NT2/D1 (cell line): ENCODE results near the gene LCE7A.

Source experiments
- DNase-seq: peaks from one replicate; pipeline ENCODE4 v3.0.0-alpha.2; 2011; ENCODE audit warnings: low read depth, low spot score
- H3K27me3 ChIP-seq: 2 replicates; pipeline ENCODE4 v1.6.0; 2011; ENCODE audit warnings: mild to moderate bottlenecking; ENCODE audit not compliant: insufficient read length, insufficient read depth
- H3K36me3 ChIP-seq: 2 replicates; pipeline ENCODE4 v1.6.1; 2011; ENCODE audit warnings: mild to moderate bottlenecking, low read length, mixed read lengths; ENCODE audit not compliant: insufficient read depth, insufficient read length
- H3K4me1 ChIP-seq: 2 replicates; pipeline ENCODE4 v1.5.1; 2011; ENCODE audit not compliant: insufficient read depth, insufficient read length
- H3K4me3 ChIP-seq: 2 replicates; pipeline ENCODE4 v1.5.1; 2011; ENCODE audit warnings: low read depth; ENCODE audit not compliant: insufficient read length
- H3K9ac ChIP-seq: 2 replicates; pipeline ENCODE4 v1.6.0; 2011; ENCODE audit warnings: low read depth; ENCODE audit not compliant: insufficient read length
- H3K9me3 ChIP-seq: 2 replicates; pipeline ENCODE4 v1.5.1; 2011; ENCODE audit warnings: mild to moderate bottlenecking, low read length; ENCODE audit not compliant: insufficient read depth
- SUZ12 ChIP-seq: IDR thresholded peaks from 2 replicates; pipeline ENCODE4 v1.6.1; 2011; ENCODE audit not compliant: insufficient read length, insufficient read depth; ENCODE audit errors: extremely low read depth
- YY1 ChIP-seq: IDR thresholded peaks from 2 replicates; pipeline ENCODE4 v1.6.1; 2011; ENCODE audit not compliant: insufficient read length, insufficient read depth
- ZNF274 ChIP-seq: IDR thresholded peaks from 2 replicates; pipeline ENCODE4 v1.6.1; 2011; ENCODE audit warnings: mild to moderate bottlenecking, low read depth, low read length

LCE7A gene, protein sequence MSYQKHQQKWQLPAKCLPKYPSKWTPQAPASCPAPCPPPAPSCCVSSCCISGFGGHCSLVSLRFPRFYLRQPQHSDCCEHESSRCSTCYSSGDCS

GRCh38 chr1:152859696-152860095, at the start of gene LCE7A:
TSS of gene LCE7A (plus strand) at chr1:152859996. CDS start at chr1:152860698, 702 bp downstream.
- Histone ChIP-seq H3K4me1 (no peaks in the 10 kb centered on the region), H3K9me3 (no peaks in the 10 kb centered on the region), H3K36me3 (no peaks in the 10 kb centered on the region), H3K4me3 (no peak within 1 kb of the TSS), H3K27me3 (no peaks in the 10 kb centered on the region), H3K9ac (no peak within 1 kb of the TSS)
- TF ChIP-seq YY1 = no peak
- no peak for TF ChIP-seq ZNF274
- no peak for TF ChIP-seq SUZ12
- DNase-seq = no peak

- TF ChIP-seq YY1 (no peak), ZNF274 (no peak), SUZ12 (no peak)
- Histone ChIP-seq H3K36me3 (no peaks in the 10 kb centered on the region), H3K4me1 (no peaks in the 10 kb centered on the region), H3K9ac (no peak overlapping the region), H3K27me3 (no peaks in the 10 kb centered on the region), H3K4me3 (no peak overlapping the region), H3K9me3 (no peaks in the 10 kb centered on the region)
- DNase-seq = no peak
These were observed 48.7 kb upstream of the LCE7A start for GRCh38 chr1:152811050-152811449.

DNA sequence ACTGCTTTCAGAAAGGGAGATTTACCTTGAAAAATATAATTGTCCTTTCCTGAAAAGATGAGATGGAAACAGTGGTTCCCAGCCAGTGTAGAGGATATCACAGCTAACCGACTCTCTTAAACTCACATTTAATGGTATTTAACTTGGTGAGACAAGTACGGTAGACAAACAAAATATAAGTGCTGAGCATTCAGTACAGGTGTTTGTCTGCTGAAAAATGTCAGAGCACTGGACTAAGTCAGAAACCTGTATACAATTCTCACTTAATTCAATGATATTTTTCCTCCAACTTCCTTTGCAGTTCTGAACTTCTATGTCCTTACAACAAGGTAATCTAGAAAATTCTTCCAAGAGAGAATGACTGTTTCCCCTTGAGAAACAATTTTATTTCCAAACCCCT, 48.1 kb upstream of the LCE7A start, which contains the start of gene LCE1B:
LCE1B (plus strand) TSS at position 301 of the 400 bp plus-strand sequence. CDS start 476 bp downstream, outside the sequence.
- DNase-seq = no peak
- no peak within 1 kb of the TSS for H3K4me3 ChIP-seq
- no peaks in the 10 kb centered on the region for H3K4me1 ChIP-seq
- H3K9ac ChIP-seq = no peak within 1 kb of the TSS
- H3K36me3 ChIP-seq = no peaks in the 10 kb centered on the region
- TF ChIP-seq ZNF274 = no peak
- no peak for TF ChIP-seq SUZ12
- no peak for TF ChIP-seq YY1
- no peaks in the 10 kb centered on the region for H3K27me3 ChIP-seq
- no peaks in the 10 kb centered on the region for H3K9me3 ChIP-seq

- peaks cover 2% of the 10 kb centered on the region for H3K4me1 ChIP-seq
- no peak for DNase-seq
- no peaks in the 10 kb centered on the region for H3K9me3 ChIP-seq
- H3K4me3 ChIP-seq = no peak overlapping the region
- no peaks in the 10 kb centered on the region for H3K36me3 ChIP-seq
- TF ChIP-seq ZNF274 (no peak), SUZ12 (no peak)
- H3K9ac ChIP-seq = no peak overlapping the region
- no peaks in the 10 kb centered on the region for H3K27me3 ChIP-seq
These were observed 42.5 kb upstream of the LCE7A start for GRCh38 chr1:152817309-152817708.

- Histone ChIP-seq H3K9ac (no peak overlapping the region), H3K4me3 (no peak overlapping the region), H3K27me3 (no peaks in the 10 kb centered on the region), H3K9me3 (no peaks in the 10 kb centered on the region), H3K4me1 (peaks cover 2% of the 10 kb centered on the region), H3K36me3 (no peaks in the 10 kb centered on the region)
- DNase-seq = no peak
- TF ChIP-seq ZNF274 = no peak
- TF ChIP-seq YY1 = no peak
- TF ChIP-seq SUZ12 = no peak
These were observed 36.5 kb upstream of the LCE7A start for GRCh38 chr1:152823294-152823693.

- no peak for TF ChIP-seq ZNF274
- TF ChIP-seq SUZ12 = no peak
- TF ChIP-seq YY1 = no peak
- no peak for DNase-seq
- Histone ChIP-seq H3K4me1 (no peaks in the 10 kb centered on the region), H3K9ac (no peak overlapping the region), H3K36me3 (no peaks in the 10 kb centered on the region), H3K27me3 (no peaks in the 10 kb centered on the region), H3K9me3 (no peaks in the 10 kb centered on the region), H3K4me3 (no peak overlapping the region)
These were observed 34.8 kb upstream of the LCE7A start for GRCh38 chr1:152824964-152825363.

DNA sequence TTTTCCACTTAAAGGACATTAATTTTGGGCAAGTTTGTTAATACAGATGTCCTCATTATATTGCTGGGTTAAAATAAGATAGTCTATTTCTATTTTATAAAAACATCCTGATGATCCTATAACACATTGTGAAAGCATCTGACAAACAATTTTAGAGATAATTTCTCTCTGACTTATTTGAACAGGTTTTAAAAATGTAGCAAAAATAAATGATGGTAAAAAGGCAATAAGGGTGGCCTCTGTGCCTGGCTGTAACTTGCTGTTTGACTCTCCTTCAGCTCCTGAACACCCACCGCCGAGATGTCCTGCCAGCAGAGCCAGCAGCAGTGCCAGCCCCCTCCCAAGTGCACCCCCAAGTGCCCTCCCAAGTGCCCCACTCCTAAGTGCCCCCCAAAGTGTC, 32.6 kb upstream of the LCE7A start, which contains the start of gene LCE1A:
LCE1A (plus strand) TSS at position 301 of the 400 bp plus-strand sequence; CDS start at position 301, 0 bp downstream.
- H3K4me3 ChIP-seq = no peak within 1 kb of the TSS
- H3K36me3 ChIP-seq = no peaks in the 10 kb centered on the region
- no peaks in the 10 kb centered on the region for H3K4me1 ChIP-seq
- H3K9ac ChIP-seq = no peak within 1 kb of the TSS
- no peaks in the 10 kb centered on the region for H3K27me3 ChIP-seq
- no peak for DNase-seq
- no peaks in the 10 kb centered on the region; the same call in 1 of the 2 replicates for H3K9me3 ChIP-seq
- no peak for TF ChIP-seq YY1
- no peak for TF ChIP-seq ZNF274
- TF ChIP-seq SUZ12 = no peak

GRCh38 chr1:152836870-152837269, 22.9 kb upstream of the LCE7A start:
- Histone ChIP-seq H3K4me1 (no peaks in the 10 kb centered on the region), H3K9ac (no peak overlapping the region), H3K4me3 (no peak overlapping the region), H3K9me3 (no peaks in the 10 kb centered on the region), H3K36me3 (no peaks in the 10 kb centered on the region), H3K27me3 (no peaks in the 10 kb centered on the region)
- no peak for TF ChIP-seq SUZ12
- no peak for TF ChIP-seq YY1
- TF ChIP-seq ZNF274 = no peak
- DNase-seq = no peak
